ENCODE measurements around the gene HMGA1. TPM values are rescaled to one million over a fixed set of nuclear protein-coding genes. Genes with fewer than 3 reads are reported as not detected.

HMGA1 gene
- total RNA-seq, 3 donors from 2014 or later = 49.4 to 176 (median 124) TPM

DNA sequence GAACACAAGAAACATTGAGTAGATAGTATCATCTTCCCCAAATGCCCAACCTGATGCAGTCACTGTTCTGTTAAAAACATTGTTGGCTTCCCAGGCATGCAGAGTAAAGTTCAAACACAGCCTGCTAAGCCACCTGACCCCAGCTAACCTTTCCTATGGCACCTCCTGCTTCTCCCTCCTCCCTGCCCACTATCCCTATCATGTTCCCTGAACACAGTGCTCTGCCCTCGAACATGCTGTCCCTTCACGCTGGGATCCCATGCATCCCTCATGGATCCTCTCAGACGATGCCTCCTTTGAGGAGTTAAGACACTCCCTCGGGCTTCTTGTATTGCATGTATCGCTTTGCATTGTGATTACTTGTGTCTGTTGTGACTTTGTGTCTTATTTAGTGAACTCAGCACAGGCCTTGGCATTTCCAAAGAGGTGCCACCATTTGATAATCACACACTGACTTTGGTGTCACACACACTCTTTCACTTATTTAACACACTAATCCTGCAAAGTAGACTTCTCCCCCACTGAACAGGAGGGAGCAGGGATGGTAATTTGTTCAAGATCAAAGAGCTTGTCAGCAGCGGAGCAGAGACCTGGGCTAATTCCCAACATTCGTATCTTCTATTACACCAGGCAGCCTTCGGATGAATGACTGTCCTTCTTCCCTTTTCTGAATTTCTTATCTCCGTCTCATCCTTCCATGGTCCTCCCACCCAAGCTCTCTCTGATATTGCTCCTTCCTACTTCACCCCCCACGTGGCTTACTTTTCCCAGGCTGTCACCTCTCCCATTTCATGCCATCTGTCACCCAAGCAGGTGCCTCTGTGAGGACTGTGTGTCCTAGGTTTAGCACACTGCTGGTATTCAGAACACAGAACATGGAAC, 40.4 kb downstream of the HMGA1 start:
- Histone ChIP-seq H3K4me1 (ENCODE audit: low read depth) (no peaks in the 10 kb centered on the region), H3K36me3 (ENCODE audit: low read depth) (no peaks in the 10 kb centered on the region), H3K9me3 (no peaks in the 10 kb centered on the region), H3K4me3 (no peak overlapping the region)
- intact Hi-C loops (cut with DNase I, micrococcal nuclease) = no loop called here
- TF ChIP-seq, protein P1, sequence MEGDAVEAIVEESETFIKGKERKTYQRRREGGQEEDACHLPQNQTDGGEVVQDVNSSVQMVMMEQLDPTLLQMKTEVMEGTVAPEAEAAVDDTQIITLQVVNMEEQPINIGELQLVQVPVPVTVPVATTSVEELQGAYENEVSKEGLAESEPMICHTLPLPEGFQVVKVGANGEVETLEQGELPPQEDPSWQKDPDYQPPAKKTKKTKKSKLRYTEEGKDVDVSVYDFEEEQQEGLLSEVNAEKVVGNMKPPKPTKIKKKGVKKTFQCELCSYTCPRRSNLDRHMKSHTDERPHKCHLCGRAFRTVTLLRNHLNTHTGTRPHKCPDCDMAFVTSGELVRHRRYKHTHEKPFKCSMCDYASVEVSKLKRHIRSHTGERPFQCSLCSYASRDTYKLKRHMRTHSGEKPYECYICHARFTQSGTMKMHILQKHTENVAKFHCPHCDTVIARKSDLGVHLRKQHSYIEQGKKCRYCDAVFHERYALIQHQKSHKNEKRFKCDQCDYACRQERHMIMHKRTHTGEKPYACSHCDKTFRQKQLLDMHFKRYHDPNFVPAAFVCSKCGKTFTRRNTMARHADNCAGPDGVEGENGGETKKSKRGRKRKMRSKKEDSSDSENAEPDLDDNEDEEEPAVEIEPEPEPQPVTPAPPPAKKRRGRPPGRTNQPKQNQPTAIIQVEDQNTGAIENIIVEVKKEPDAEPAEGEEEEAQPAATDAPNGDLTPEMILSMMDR (IDR thresholded peaks at IDR 0.05) = no peak
- DNase-seq (no peak), ATAC-seq (no peak)

DNA sequence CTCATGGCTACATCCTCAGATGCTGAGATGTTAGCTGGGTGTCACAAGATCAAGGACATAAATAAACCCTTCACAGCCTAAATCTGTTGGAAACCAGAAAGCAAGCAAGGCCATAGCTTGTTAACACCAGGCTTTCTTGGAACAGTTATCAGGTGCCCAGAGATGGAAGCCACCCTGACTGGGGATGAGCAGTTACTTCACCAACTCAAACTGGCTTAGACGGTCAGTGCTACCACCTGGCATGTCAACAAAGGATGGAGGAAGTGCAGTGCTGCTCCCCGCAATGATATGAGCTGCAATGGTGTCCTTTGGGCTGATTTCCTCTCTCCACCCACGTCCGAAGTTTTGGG, 41.1 kb downstream of the HMGA1 start:
- Histone ChIP-seq H3K36me3 (ENCODE audit: low read depth) (no peaks in the 10 kb centered on the region), H3K4me1 (ENCODE audit: low read depth) (no peaks in the 10 kb centered on the region), H3K4me3 (no peak overlapping the region), H3K9me3 (no peaks in the 10 kb centered on the region)
- ATAC-seq (no peak), DNase-seq (no peak)
- TF ChIP-seq, protein P1 (IDR thresholded peaks at IDR 0.05) = no peak
- intact Hi-C loops (cut with DNase I, micrococcal nuclease) = no loop called here

DNA sequence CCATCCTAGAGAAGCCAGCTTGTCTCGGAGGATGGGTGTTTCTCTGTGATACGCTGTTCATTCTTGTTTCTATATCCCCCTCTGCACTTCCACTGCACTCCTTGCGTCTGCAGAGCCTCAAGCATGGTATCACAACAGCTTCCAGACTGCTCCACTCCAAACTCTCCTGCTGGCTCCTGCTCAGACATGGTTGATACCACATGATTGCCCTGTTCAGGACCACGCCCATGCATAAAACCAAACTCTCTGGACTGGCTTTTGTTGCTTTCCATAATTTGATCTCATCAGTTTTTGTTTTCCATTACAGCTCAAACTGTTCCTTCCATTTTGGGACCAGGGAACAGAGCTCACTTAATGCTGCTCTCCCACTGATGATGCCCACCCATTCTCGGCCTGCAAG, 42.2 kb downstream of the HMGA1 start:
- no peaks in the 10 kb centered on the region for H3K4me1 ChIP-seq (ENCODE audit: low read depth)
- intact Hi-C loops (cut with DNase I, micrococcal nuclease) = no loop called here
- TF ChIP-seq, protein P1 (IDR thresholded peaks at IDR 0.05) = no peak
- ATAC-seq (no peak), DNase-seq (no peak)
- H3K9me3 ChIP-seq = no peaks in the 10 kb centered on the region
- no peaks in the 10 kb centered on the region for H3K36me3 ChIP-seq (ENCODE audit: low read depth)
- H3K4me3 ChIP-seq = no peak overlapping the region

DNA sequence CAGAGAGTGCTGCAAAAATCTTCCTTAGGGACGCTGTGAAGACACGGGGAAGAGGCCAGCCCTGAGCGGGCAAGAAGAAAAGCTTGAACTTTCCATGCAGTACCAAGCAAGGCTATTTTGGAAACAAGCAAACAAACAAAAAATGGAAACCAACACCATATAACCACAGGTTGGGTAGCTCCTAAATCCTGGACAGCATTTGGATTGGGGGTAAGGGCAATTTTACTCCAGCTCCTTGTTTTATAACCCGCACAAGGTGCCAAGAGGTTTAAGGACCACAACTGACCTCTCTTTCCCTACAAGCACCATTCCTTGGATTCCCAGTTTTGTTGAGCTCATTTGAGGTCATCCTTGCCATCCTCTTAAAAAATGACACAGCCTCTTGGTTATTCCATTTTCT, 43.5 kb downstream of the HMGA1 start:
- TF ChIP-seq, protein P1 (IDR thresholded peaks at IDR 0.05) = no peak
- Histone ChIP-seq H3K36me3 (ENCODE audit: low read depth) (no peaks in the 10 kb centered on the region), H3K9me3 (no peaks in the 10 kb centered on the region), H3K4me1 (ENCODE audit: low read depth) (no peaks in the 10 kb centered on the region), H3K4me3 (no peak overlapping the region)
- intact Hi-C loops (cut with DNase I, micrococcal nuclease) = no loop called here
- no peak for ATAC-seq
- DNase-seq = no peak

DNA sequence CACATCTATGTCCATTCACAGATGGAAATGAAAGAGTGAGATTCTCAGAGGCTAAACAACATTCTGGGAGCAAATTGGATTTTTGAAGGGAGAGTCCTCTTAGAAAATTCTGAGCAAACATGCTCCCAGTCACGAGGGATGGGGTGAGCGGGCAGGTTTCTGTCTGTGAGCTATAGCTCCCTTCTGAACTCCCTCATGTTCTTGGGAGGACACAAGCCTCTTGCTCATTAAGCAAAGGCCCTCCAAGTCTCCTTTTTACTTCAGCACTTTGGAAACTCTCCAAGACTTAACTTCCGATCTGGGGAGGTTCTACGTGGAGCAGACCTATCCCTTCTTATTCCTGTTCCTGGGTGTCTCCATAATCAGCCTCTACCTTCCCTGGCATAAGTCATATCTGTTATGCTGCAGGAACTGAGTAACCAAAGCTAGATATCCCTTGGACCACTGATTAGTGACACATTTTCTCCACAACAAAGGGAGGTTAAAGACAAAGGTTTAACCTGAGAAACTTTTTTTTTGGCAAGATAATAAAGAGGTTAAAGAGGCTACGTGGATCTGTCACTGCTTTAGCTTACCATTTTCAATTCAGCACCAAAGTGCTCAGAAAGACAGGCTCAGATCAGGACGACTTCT, 45.1 kb downstream of the HMGA1 start:
- TF ChIP-seq, protein P1 (IDR thresholded peaks at IDR 0.05) = no peak
- DNase-seq = no peak
- intact Hi-C loops (cut with DNase I, micrococcal nuclease) = no loop called here
- Histone ChIP-seq H3K9me3 (no peaks in the 10 kb centered on the region), H3K36me3 (ENCODE audit: low read depth) (no peaks in the 10 kb centered on the region), H3K4me3 (no peak overlapping the region), H3K4me1 (ENCODE audit: low read depth) (no peaks in the 10 kb centered on the region)
- no peak for ATAC-seq

All from mucosa of descending colon (tissue), 3 donors.